K562 (cell line): Measurements from ENCODE around the gene SPOCD1. TPM values are rescaled to one million over a fixed set of nuclear protein-coding genes. Genes with fewer than 3 reads are reported as not detected.

Experiments
- AFF4 ChIP-seq: sonication (generic); formaldehyde crosslinking; IDR thresholded peaks from 2 replicates; pipeline ENCODE4 v1.8.0; 2023; ENCODE audit warnings: mild to moderate bottlenecking, missing genetic modification reagents
- CSDE1 ChIP-seq, 2 experiments: fragments of 450-650 bp; IDR thresholded peaks; 2 replicates each; pipeline ENCODE4 v1.6.1; 2016; ENCODE audit warnings: mild to moderate bottlenecking in 1 of 2
- DIDO1 ChIP-seq: fragments of 450-650 bp; IDR thresholded peaks from 2 replicates; pipeline ENCODE4 v1.6.1; 2016; ENCODE audit warnings: low read depth, missing biosample characterization, missing genetic modification characterization
- FOXM1 ChIP-seq, 2 experiments: fragments of 450-650 bp in 1 of 2; sonication (generic) in 1 of 2; formaldehyde crosslinking in 1 of 2; IDR thresholded peaks; 2 replicates each; pipeline versions ENCODE4 v1.6.1 to v1.9.0; 2017 to 2022; ENCODE audit warnings: low read depth in 2 of 2, mild to moderate bottlenecking in 2 of 2, missing genetic modification reagents in 1 of 2, moderate library complexity in 1 of 2
- KDM1A ChIP-seq, 2 experiments: fragments of 450-650 bp; IDR thresholded peaks; 2 replicates each; pipeline ENCODE4 v1.6.1; 2016; ENCODE audit warnings: mild to moderate bottlenecking in 2 of 2
- KLF16 ChIP-seq: IDR thresholded peaks from 2 replicates; pipeline ENCODE4 v1.6.1; 2016; ENCODE audit warnings: antibody characterized with exemption
- MAX ChIP-seq: sonication (generic); formaldehyde crosslinking; IDR thresholded peaks from 2 replicates; pipeline ENCODE4 v1.9.0; 2022; ENCODE audit warnings: mild to moderate bottlenecking, missing genetic modification reagents
- MEF2A ChIP-seq: IDR thresholded peaks from 2 replicates; pipeline ENCODE4 v1.6.1; 2011; ENCODE audit warnings: low read depth, mild to moderate bottlenecking, low read length, moderate library complexity; ENCODE audit not compliant: control insufficient read depth
- MXI1 ChIP-seq: IDR thresholded peaks from 2 replicates; pipeline ENCODE4 v1.6.1; 2011; ENCODE audit warnings: low read depth, mild to moderate bottlenecking, improper control_type of control experiment, low read length
- MYNN ChIP-seq, 2 experiments: sonication (generic); formaldehyde crosslinking in 1 of 2; IDR thresholded peaks; 2 replicates each; pipeline versions ENCODE4 v1.5.0 to v1.6.1; 2016 to 2020; ENCODE audit warnings: antibody characterized with exemption in 1 of 2, missing genetic modification reagents in 1 of 2
- PKNOX1 ChIP-seq: fragments of 450-650 bp; IDR thresholded peaks from 2 replicates; pipeline ENCODE4 v1.6.1; 2016
- RFX7 ChIP-seq: fragments of 250-450 bp; sonication (Bioruptor Pico); IDR thresholded peaks from 2 replicates; pipeline ENCODE4 v1.5.1; 2021; ENCODE audit warnings: mild to moderate bottlenecking
- ZFP30 ChIP-seq: fragments of 250-450 bp; sonication (Bioruptor Pico); IDR thresholded peaks from 2 replicates; pipeline ENCODE4 v1.8.0; 2022; ENCODE audit warnings: moderate library complexity, mild to moderate bottlenecking, inconsistent platforms, borderline replicate concordance
- ZNF133 ChIP-seq: fragments of 250-450 bp; sonication (Bioruptor Pico); IDR thresholded peaks from 2 replicates; pipeline ENCODE4 v1.4.0; 2020; ENCODE audit warnings: mild to moderate bottlenecking
- ZNF507 ChIP-seq: conservative IDR thresholded peaks from 2 replicates; pipeline ENCODE4 v1.6.1; 2017; ENCODE audit warnings: missing genetic modification characterization, missing compliant biosample characterization
- ZNF699 ChIP-seq: fragments of 250-450 bp; sonication (Bioruptor Pico); IDR thresholded peaks from 2 replicates; pipeline ENCODE4 v1.8.0; 2021; ENCODE audit warnings: mild to moderate bottlenecking, moderate library complexity; ENCODE audit not compliant: insufficient replicate concordance
- polyA plus RNA-seq, 8 experiments: library from polyadenylated mRNA; depleted of rRNA in 4 of 8; stranded (reverse) in 5 of 8; unstranded in 3 of 8; fragments of >200 nt; fragmentation: Nextera tagmentation in 2 of 8; fragmentation: Illumina TruSeq in 1 of 8; extraction: Ambion mirVana in 2 of 8; extraction: Trizol in 1 of 8; gene quantifications; 2 replicates each; pipeline versions ENCODE4 v1.2.1 to v1.2.3, GENCODE V29; 2011 to 2014; ENCODE audit warnings: inconsistent platforms in 1 of 8, missing spikeins in 1 of 8
- total RNA-seq, 7 experiments: library from RNA; depleted of rRNA in 6 of 7; stranded (reverse); fragments of >200 nt in 6 of 7; fragmentation: Illumina TruSeq in 2 of 7; extraction: Trizol in 2 of 7; gene quantifications; 2 replicates each; pipeline versions ENCODE4 v1.2.1 to v1.2.3, GENCODE V29; 2011 to 2021; ENCODE audit warnings: low replicate concordance in 1 of 7

The SPOCD1 gene
- total and polyA plus RNA-seq, 9 of the 15 experiments (the other 6 are each of a cell fraction or from before 2014, with no cell fraction given) = 0.03 to 0.71 (median 0.26) TPM; not detected in 1

GRCh38 chr1:31815752-31816500 lies at the start of gene SPOCD1 (continued):
- TF ChIP-seq ZNF699 = no peak
- no peak for TF ChIP-seq MXI1
- peak; percentile 75 for TF ChIP-seq FOXM1 (IDR thresholded peaks at IDR 0.05; ENCODE audit: low read depth)
- TF ChIP-seq FOXM1 (CRISPR knock-in tag; IDR thresholded peaks at IDR 0.05; ENCODE audit: low read depth) = no peak; the same call in 1 of the 2 replicates
- TF ChIP-seq RFX7 (CRISPR knock-in tag) = no peak
- peak; percentile 61 for TF ChIP-seq PKNOX1
- TF ChIP-seq MEF2A = 0 out of 2 replicates have a peak, but pooled peaks have one; percentile 38
- TF ChIP-seq MAX (CRISPR knock-in tag) = peak; percentile 49; the same call in 1 of the 2 replicates
- peak; percentile 74 for TF ChIP-seq KLF16
- TF ChIP-seq ZNF507 (tag) = no peak
- TF ChIP-seq CSDE1 (IDR thresholded peaks at IDR 0.05) = no peak
- peak; percentile 90 to 97 for TF ChIP-seq KDM1A (IDR thresholded peaks at IDR 0.05)
- TF ChIP-seq DIDO1 (tag) = peak; percentile 40; the same call in 1 of the 2 replicates
- peak; percentile 93 for TF ChIP-seq AFF4 (CRISPR knock-in tag)
- TF ChIP-seq MYNN (IDR thresholded peaks at IDR 0.05) = peak; percentile 44; the same call in 1 of the 2 replicates
- TF ChIP-seq MYNN (CRISPR knock-in tag; IDR thresholded peaks at IDR 0.05) = no peak
- TF ChIP-seq ZFP30 (CRISPR knock-in tag) = no peak
- TF ChIP-seq ZNF133 = 0 out of 2 replicates have a peak, but pooled peaks have one; percentile 15
